Stimulated activated naive CD4-positive, alpha-beta T cell treated with Interleukin-2 at 50 U/mL for 16 hours (primary cell): ENCODE results near the gene YARS1.
"Not testable (repeated sequence)": the region's sequence is repeated elsewhere in the genome, so short reads cannot be mapped to it uniquely, and the experiment has no call there.

Experiments
- DNase-seq: peaks from one replicate; lab custom pipeline; 2025; lab: John Stamatoyannopoulos, UW

The YARS1 gene

DNA sequence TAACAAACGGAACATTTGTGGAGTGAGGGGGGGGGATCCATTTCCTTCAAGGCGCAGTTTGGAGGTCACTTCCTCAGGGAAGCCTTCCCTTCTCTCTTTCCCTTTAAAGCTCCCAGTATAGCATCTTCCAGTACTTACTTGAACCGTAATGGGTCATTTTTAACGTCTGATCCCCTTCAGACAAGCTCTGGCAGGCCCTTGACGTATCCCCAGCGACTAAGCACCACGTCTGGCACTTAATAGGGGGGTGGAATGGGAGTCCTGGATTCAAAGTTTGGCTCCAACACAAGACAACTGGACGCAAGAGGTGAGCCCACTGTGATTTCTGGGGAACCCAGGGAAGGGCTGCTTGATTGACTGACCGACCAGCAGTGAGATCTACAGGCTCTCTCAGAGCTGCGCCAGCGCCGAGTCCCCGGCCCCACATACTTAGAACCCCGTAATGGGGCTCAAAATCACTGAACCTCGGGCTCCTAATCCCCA is 441 bp downstream of the YARS1 start:
- DNase-seq, result no peak

DNA sequence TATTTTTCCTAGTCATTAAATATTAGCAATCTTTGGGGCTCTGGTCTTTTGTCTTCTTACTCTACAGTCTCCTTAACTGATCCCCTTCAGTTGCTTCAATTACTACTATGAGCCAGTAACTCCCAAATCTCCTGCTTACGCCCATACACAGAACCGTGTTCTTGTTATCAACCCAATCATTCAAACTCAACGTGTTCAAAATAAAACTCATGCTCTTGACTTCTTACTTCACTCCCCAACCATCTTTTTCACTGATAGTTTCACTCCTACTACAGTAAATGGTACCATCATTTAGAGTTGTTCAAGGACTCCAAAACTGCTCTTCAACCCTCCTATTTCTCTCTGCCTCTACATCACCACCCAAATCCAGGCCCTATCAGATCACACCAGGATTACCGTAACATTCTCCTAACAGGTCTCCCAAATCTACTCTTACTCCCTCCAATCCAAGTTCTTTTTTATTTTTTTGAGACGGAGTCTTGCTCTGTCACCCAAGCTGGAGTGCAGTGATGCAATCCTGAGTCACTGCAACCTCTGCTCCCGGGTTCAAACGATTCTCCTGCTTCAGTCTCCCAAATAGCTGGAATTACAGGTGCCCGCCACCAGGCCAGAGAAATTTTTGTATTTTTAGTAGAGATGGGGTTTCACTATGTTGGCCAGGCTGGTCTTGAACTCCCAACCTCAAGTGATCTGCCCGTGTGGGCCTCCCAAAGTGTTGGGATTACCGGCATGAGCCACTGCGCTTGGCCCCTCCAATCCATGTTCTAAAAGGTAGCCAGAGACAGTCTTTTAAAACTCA is 3.0 kb downstream of the YARS1 start:
- no peak for DNase-seq

DNA sequence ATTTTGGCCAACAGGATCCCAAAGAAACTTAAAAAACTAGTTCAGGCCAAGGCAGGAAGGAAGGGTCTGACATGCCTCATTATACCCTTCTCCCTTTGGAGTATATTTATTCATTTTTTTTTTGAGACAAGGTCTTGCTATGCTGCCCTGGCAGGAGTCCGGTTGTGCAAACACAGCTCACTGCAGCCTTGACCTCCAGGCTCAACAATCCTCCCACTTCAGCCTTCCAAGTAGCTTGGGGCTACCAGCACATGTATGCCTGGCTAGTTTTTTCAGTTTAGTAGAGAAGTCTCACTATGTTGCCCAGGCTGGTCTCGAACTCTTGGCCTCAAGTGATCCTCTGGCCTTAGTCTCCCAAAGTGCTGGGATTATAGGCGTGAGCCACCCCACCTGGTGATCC is 5.2 kb downstream of the YARS1 start:
- DNase-seq, result no peak

DNA sequence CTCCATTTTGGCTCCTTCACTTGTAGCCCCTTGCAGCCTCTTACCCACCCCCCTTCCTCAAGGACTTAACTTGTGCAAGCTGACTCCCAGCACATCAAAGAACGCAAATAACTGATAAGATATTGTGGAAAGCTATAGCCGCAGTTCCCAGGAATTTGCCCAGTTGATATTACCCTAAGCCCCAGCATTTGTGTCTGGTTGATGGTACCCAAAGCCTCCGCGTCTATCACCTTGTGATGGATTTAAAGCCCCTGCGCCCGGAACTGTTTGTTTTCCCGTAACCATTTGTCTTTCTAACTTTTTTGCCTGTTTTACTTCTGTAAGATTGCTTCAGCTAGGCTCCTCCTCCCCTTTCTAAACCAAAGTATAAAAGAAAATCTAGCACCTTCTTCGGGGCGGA is 5.9 kb downstream of the YARS1 start:
- DNase-seq, result no peak

DNA sequence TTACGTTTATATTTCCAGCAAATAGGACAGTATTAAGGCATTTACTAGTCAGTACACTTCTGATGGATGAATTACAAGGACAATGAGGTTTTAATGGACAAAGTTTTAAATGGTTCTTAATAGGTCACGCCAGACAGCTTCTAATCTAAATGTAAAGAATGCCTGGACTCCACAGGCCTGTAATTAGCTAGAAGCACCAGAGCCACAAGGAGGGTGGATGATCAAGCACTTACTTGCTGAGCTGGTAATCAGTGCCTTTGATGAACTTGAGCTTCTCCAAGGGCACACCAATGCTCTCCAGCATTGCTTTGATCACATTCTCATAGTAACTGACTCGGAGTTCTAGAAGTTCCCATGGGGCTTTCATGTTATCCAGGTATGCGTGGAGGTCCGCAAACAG is 6.8 kb downstream of the YARS1 start:
- DNase-seq, result no peak

DNA sequence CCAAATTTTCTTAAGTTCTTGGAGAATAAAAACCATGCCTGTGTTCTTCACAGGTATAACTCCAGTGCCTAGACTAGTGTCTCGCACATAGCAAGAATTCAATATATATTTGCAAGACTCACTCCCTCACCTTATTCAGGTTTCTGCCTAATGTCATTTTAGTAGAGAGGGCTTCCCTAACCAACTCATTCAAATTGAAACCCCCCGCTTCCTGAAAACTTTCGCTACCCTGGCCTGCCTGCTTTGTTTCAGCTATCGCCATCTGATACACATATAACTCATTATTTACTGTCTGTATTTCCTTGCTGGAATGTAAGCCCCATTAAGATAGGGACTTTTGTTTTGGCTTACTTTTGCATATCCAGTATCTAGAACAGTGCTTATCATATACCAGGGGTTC is 8.6 kb downstream of the YARS1 start:
- no peak for DNase-seq

DNA sequence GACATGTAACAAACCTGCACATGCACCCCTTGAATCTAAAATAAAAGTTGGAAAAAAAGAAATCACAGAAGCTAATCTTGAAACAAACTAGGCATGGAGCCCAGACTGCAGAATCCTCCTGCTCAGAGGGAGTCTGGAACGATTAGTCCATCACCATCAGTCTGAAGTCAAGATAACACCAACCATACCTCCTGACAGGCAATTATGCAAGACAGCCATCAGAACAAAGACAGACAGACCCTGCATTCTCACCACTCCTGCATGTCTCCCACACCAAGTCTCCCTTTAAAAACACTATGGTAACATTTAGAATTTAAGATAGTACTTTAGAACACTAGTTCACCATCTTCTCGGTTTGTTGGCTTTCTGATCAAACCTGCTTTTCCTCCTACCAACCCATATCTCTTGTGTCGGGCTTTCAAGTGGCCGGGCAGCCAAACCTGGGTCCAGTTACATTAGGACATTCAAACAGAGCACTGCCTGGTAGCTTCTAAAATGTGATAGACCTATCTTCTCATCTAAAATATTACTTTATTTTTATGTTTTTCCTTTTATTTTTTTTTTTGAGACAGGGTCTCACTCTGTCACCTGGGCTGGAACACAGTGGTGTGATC is 10.1 kb downstream of the YARS1 start:
- no peak for DNase-seq

DNA sequence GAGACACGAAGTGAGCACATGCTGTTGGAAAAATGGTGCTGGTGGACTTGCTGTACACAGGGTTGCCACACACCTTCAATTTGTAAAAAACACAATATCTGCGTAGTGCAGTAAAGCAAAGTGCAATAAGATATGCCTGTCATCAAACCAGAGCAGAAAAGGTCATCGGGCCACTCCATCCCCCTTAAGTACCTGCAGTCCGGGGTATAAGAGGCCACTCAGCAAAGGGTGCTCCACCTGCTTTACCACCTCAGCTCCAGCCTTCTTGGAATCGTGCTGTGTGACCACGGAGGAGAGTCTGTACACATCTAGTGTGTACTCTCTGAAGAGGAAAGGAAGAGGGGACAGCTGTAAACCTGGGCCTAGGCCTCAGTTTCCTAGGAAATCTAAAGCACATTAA is 10.9 kb downstream of the YARS1 start:
- DNase-seq, result no peak

DNA sequence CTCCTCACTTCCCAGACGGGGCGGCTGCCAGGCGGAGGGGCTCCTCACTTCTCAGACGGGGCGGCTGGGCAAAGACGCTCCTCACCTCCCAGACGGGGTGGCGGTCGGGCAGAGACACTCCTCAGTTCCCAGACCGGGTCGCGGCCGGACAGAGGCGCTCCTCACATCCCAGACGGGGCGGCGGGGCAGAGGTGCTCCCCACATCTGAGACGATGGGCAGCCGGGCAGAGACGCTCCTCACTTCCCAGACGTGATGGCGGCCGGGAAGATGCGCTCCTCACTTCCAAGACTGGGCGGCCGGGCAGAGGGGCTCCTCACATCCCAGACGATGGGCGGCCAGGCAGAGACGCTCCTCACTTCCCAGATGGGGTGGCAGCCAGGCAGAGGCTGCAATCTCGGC is 12.7 kb downstream of the YARS1 start:
- not testable (repeated sequence) for DNase-seq

DNA sequence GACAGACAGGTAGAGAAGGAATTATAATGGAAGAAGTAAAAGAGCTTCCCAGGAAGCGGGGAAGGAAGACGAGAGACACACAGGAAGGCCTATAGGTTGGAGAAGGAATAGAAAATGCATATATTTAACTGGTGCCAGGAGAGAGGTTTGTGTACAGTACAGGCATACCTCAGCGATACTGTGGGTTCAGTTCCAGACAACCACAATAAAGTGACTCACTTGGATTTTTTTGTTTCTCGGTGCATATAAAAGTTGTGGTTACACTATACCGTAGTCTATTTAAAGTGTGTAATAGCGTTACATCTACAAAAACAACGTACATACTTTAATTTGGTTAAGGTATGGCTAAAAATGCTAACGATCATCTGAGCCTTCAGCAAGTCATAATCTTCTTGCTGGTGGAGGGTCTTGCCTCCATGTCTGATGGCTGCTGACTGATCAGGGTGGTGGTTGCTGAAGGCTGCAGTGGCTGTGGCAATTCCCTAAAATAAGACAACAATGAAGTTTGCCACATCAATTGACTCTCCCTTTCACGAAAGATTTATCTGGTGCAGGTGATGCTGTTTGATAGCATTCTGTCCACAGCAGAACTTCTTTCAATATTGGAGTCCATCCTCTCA is 16.0 kb downstream of the YARS1 start:
- no peak for DNase-seq

DNA sequence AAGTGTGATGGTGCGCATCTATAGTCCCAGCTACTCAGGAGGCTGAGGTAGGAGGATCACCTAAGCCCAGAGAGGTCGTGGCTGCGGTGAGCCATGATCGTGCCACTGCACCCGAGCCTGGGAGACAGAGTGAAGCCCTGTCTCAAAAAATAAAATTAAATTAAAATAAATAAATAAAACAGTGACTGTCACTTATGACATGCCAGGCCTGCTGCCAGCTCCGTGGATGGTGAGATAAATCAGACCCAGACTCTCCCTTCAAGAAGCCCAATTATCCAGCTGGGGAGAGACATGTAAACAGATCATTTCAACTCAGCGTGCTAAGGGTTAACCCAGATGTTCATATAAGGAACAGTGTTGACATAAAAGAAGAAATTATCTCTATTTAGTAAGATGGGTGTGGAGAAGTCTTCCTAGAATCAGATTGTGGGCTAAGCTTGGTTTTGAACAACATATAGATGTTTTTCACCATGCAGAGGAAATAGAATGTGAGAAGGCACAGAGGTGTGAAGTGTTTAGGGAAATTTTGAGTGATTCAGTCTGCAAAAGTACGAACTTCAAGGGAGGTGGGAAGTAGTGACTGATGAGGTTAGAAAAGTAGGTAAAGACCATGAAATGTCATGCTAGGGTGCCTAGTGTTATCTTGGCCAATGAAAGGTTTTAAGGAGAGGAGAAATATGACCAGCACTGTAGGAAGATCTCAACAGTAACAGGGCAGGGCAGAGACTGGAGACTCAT is 18.3 kb downstream of the YARS1 start:
- DNase-seq, result no peak

DNA sequence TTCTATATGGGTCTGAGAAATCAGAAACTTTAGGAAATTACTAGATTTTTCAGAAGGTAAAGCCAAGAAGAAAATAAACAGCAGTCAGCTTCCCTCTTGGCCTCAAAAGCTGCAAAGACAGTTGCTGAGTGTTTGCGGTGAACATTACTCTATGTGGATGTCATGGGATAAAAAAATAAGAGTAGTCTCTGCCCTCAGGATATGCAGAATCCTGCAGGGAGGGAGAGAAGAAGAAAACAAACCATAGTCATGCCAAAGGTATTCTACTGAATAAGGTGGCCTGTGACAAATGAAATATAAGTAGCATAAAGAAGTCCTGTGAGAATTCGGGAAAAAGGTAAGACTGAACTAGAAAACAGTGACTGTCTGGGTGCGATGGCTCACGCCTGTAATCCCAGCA is 19.0 kb downstream of the YARS1 start:
- DNase-seq, result no peak

DNA sequence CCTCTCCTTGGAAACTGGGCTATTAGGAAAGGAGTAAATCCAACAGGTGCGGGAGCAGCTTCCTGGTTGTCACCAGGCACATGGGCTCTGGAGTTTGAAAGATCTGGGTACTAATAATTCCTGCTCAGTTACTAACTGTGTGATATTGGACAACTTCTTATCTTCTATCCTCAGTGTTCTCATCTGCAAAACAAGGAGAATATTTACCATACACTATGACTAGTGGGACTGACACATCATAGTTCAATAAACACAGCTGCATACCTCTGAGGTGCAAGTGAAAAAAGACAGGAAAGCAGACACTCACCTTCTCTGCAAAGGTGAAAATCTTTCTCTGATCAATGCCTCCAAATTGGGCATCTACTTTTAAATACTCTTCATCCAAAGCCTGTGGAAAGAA is 19.7 kb downstream of the YARS1 start:
- DNase-seq, result no peak

DNA sequence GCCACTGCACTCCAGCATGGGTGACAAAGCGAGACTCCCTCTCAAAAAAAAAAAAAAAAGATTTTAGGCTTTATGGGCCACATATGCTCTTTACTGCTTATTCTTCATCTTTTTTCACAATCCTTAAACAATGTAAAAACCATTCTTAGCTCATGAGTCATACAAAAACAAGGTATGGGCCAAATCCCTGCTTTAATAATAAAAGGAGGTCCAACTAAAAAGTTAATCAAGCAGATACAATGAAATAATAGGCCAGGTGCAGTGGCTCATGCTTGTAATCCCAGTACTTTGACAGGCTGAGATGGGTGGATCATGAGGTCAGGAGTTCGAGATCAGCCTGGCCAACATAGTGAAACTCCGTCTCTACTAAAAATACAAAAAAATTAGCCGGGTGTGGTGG is 21.4 kb downstream of the YARS1 start:
- DNase-seq, result not testable (repeated sequence)

DNA sequence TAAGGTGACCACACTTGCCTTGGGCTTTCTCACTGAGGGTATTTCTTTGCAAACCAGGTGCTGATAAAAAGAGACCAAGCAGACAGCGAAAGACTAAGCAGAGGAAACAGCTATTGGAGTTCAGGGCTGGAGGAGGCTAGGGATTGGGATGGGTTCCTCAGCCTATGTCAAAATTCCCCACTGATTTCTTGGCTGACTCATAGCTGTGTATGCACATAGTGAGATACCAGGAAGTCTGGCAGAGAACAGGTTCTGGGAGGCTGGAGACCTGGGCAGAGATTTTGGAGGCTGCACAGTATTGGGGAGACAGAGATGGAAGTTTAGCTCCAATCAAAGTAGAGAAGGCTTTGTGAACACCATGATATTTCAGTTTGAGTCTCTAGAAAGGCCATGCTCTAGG is 25.3 kb downstream of the YARS1 start:
- no peak for DNase-seq

DNA sequence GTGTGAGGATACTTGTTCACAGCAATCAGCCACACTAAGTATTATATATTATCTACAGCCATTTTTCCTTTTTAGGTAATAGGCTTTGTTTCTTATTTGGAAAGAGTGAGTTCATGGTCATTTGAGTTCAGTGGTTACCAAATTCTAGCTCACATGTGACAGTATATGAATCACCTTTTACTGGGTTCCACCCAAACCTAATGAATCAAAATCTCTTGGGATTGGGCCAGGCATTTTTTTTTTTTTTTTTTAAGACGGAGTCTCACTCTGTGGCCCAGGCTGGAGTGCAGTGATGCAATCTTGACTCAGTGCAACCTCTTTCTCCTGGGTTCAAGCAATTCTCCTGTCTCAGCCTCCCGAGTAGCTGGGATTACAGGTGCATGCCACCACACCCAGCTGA is 27.8 kb downstream of the YARS1 start:
- DNase-seq, result not testable (repeated sequence)

DNA sequence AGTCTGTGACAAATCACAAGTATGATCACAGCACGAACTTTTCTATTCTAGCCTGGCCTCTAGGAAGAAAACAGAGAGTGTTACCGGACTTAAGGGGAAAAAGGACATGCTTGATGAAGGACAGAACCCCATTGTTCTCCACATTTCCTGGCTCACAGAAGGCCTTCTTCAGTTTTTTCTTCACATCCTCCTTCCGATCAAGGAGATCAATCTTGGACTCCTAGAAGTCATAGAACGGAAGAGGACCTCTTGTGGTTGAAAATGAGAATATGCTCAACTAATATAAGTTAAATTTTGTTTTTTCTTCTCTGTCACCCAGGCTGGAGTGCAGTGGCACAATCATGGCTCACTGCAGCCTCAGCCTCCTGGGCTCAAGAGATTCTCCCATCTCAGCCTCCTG is 30.3 kb downstream of the YARS1 start:
- no peak for DNase-seq

DNA sequence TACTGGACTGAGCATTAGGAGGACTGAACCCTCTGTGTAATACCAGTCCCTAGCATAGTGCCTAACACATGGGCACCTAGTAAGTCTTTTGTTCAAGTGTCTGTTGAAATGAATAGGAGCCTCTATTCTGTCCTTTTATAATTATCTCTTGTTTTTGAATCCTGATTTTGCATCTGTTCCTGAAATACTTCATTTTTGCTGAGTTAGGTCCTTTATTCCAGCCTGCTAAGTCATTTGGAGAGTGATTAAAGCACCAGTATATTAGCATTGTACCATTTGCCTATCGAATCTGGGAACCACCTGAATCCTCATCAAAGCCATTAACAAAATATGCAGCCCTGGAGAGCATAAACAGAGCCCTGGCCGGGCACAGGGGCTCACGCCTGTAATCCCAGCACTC is 32.3 kb downstream of the YARS1 start:
- DNase-seq, result no peak

DNA sequence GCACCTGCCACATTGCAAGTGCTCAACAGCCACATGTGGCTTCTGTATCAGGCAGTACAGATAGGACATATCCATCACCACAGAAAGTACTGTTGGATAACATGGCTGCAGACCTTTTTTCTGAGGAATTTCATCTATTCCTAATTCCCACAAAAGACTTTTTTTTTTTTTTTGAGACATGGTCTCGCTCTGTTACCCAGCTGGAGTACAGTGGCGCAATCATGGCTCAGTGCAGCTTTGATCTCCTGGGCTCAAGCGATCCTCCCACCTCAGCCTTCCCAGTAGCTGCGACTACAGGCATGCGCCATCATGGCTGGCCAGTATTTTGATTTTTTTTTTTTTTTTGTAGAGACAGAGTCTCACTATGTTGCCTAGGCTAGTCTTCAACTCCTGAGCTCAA is 33.3 kb downstream of the YARS1 start:
- no peak for DNase-seq

DNA sequence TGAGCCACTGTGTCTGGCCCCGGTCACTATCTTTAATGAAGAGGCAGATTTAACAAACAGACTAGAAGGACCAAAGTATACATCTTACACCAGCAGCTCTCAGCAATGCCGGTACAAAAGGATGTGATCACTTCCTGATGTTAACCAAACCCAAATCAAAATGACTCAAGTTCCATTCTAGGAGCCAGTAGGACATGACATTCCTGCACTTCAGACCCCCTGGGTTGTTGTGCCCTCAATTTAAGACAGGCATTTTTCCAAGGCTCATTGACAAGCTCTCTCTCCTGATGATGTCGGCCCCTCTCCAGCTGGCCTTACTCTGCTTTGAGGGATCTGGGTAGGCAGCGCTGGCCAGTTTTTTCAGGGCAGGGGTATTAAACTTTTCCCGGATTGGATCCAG is 35.1 kb downstream of the YARS1 start:
- DNase-seq, result no peak

DNA sequence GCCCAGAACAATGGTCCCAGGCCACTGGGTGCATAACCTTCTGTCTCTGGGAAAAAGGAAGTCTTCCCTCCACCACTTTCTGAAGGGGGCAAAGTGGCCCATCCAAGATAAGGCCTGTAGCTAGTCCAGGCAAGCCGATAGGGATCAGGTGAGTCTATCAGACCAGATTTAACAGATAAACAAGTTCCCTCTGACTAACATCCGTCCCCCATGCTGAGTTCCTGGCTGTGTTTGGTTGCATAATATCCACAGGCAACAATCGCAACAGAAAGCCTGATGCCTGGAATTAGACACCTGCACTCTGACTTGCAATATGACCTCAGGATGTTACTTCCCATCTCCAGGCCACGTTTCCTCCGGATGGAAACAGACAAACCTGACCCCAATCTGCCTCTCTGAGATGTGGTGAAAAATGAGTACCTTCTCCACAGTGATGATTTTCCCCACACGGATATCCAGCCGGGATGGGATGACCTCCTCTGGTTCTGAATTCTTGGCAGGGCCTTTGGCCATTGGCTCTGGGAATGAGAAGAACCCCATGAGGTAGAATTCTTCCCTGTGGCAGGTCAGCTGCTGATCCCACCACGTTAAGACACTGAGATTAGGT is 36.4 kb downstream of the YARS1 start:
- DNase-seq, result no peak

DNA sequence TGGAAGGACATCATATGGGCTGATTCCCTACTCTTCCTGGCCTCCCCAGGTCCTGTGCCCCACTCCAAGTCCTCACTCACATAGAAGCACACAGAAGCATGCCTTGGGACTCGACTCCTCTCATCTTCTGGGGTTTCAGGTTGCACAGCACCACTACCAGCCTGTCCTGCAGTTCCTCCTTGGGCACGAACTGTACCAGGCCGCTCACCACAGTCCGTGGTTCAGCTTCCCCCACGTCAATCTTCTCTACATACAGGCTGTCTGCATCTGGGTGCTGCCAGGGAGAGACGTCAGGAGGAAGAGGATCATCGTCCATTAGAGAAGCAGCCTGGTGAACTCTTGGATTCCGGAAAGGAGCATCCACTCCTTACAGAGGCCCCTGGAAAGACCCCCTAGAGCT is 37.2 kb downstream of the YARS1 start:
- DNase-seq, result no peak
